ENCODE results near the gene RAMP2. TPM values are rescaled to one million over a fixed set of nuclear protein-coding genes. Genes with fewer than 3 reads are reported as not detected.
A peak's percentile ranks its signal among the peaks of the same experiment; 100 is the strongest.

The RAMP2 gene
- total and polyA plus RNA-seq, 2 of the 13 experiments (the other 11 are each of a cell fraction or from before 2014, with no cell fraction given) = 1.4 to 5.2 TPM

DNA sequence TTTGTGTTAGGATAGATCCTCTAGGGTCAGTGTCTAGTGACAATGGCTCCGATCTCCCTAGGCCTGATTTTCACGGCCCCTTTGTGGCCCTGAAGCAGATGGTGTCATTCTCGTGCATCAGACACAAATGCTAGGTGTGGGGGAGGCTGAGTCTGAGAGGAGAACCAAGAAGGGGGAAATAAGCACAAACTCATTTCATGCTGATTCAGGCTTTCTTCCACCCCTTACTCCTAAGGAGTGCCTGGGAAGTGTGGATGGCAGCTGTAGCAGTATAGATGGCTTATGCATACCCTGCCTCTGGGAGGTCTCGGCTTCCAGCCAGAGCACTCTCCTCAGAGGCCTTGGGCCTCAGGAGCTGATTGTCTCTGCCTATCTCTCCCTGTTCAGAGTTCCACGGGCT, 17.5 kb downstream of the RAMP2 start:
- Histone ChIP-seq H3K4me1 (ENCODE audit: insufficient read depth, low read length) (peaks cover 77% of the 10 kb centered on the region), H3K27ac (ENCODE audit: extremely low read length, insufficient read depth, low read length) (peak overlapping the region; percentile 98), H3K4me3 (replicated peaks in 1 of 3; ENCODE audit: insufficient read depth in 1 of 3, low read depth in 2 of 3, low read length in 3 of 3) (no peak overlapping the region), H3K9ac (ENCODE audit: insufficient read depth, low read depth, low read length) (no peak overlapping the region; the same call in 1 of the 2 replicates), H4K20me1 (ENCODE audit: insufficient read depth, low read length) (peaks cover 4% of the 10 kb centered on the region; the same call in 1 of the 2 replicates), H2AFZ (ENCODE audit: low read length) (no peak overlapping the region), H3K79me2 (ENCODE audit: insufficient read depth, low read length) (peaks cover 42% of the 10 kb centered on the region), H3K36me3 (replicated peaks in 1 of 2; ENCODE audit: control insufficient read depth in 1 of 2, insufficient read depth in 2 of 2, low read length in 2 of 2) (peaks cover 11 to 28% of the 10 kb centered on the region in 2 experiments; a peak in 4 of 5 replicates), H3K4me2 (ENCODE audit: low read depth, low read length) (no peak overlapping the region), H3K27me3 (ENCODE audit: control insufficient read depth in 1 of 2, insufficient read depth in 2 of 2, low read length in 2 of 2) (no peaks in the 10 kb centered on the region; a peak in 1 of 5 replicates), H3K9me3 (ENCODE audit: low read length) (no peaks in the 10 kb centered on the region)
- TF ChIP-seq ZNF24 (IDR thresholded peaks at IDR 0.05) = no peak
- TF ChIP-seq, protein P1, sequence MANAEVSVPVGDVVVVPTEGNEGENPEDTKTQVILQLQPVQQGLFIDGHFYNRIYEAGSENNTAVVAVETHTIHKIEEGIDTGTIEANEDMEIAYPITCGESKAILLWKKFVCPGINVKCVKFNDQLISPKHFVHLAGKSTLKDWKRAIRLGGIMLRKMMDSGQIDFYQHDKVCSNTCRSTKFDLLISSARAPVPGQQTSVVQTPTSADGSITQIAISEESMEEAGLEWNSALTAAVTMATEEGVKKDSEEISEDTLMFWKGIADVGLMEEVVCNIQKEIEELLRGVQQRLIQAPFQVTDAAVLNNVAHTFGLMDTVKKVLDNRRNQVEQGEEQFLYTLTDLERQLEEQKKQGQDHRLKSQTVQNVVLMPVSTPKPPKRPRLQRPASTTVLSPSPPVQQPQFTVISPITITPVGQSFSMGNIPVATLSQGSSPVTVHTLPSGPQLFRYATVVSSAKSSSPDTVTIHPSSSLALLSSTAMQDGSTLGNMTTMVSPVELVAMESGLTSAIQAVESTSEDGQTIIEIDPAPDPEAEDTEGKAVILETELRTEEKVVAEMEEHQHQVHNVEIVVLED (CRISPR knock-in tag; IDR thresholded peaks at IDR 0.05; ENCODE audit: borderline replicate concordance) = no peak
- no peak for TF ChIP-seq ZNF552 (CRISPR knock-in tag; IDR thresholded peaks at IDR 0.05; ENCODE audit: borderline replicate concordance)
- peak; percentile 51 for TF ChIP-seq MAFF (IDR thresholded peaks at IDR 0.05; ENCODE audit: low read depth, low read length)
- TF ChIP-seq MAFK (conservative IDR thresholded peaks at IDR 0.05 in 1 of 2, IDR thresholded peaks at IDR 0.05 in 1 of 2; ENCODE audit: low read length in 2 of 2) = peak; percentile 58 to 62
- TF ChIP-seq MATR3 (CRISPR knock-in tag; IDR thresholded peaks at IDR 0.05) = no peak
- TF ChIP-seq KMT2A (CRISPR knock-in tag; IDR thresholded peaks at IDR 0.05) = no peak
- TF ChIP-seq, protein P2, sequence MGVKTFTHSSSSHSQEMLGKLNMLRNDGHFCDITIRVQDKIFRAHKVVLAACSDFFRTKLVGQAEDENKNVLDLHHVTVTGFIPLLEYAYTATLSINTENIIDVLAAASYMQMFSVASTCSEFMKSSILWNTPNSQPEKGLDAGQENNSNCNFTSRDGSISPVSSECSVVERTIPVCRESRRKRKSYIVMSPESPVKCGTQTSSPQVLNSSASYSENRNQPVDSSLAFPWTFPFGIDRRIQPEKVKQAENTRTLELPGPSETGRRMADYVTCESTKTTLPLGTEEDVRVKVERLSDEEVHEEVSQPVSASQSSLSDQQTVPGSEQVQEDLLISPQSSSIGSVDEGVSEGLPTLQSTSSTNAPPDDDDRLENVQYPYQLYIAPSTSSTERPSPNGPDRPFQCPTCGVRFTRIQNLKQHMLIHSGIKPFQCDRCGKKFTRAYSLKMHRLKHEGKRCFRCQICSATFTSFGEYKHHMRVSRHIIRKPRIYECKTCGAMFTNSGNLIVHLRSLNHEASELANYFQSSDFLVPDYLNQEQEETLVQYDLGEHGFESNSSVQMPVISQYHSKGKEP (CRISPR knock-in tag; IDR thresholded peaks at IDR 0.05) = no peak
- 0 out of 2 replicates have a peak, but pooled peaks have one; percentile 33 for TF ChIP-seq ZNF878 (CRISPR knock-in tag; IDR thresholded peaks at IDR 0.05)
- TF ChIP-seq MTF1 (CRISPR knock-in tag; IDR thresholded peaks at IDR 0.05) = no peak
- TF ChIP-seq ZNF326 (CRISPR knock-in tag; IDR thresholded peaks at IDR 0.05; ENCODE audit: borderline replicate concordance) = no peak
- TF ChIP-seq FOSL2 (CRISPR knock-in tag; IDR thresholded peaks at IDR 0.05) = no peak
- no peak for TF ChIP-seq NFE2L1 (CRISPR knock-in tag; IDR thresholded peaks at IDR 0.05; ENCODE audit: borderline replicate concordance)
- no peak for TF ChIP-seq ZNF782 (CRISPR knock-in tag; IDR thresholded peaks at IDR 0.05; ENCODE audit: borderline replicate concordance)
- no peak for TF ChIP-seq ZNF329 (CRISPR knock-in tag; IDR thresholded peaks at IDR 0.05; ENCODE audit: low read depth)
- TF ChIP-seq, protein P3, sequence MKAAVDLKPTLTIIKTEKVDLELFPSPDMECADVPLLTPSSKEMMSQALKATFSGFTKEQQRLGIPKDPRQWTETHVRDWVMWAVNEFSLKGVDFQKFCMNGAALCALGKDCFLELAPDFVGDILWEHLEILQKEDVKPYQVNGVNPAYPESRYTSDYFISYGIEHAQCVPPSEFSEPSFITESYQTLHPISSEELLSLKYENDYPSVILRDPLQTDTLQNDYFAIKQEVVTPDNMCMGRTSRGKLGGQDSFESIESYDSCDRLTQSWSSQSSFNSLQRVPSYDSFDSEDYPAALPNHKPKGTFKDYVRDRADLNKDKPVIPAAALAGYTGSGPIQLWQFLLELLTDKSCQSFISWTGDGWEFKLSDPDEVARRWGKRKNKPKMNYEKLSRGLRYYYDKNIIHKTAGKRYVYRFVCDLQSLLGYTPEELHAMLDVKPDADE (CRISPR knock-in tag; IDR thresholded peaks at IDR 0.05) = no peak
- TF ChIP-seq ATAD3A (CRISPR knock-in tag; IDR thresholded peaks at IDR 0.05) = no peak
- in situ Hi-C loops (cut with HindIII; ENCODE audit: extremely low pct_ligation_motif_present, low pct_unique_long_range_greater_than_20kb) = no loop called here
- intact Hi-C loops (cut with micrococcal nuclease; ENCODE audit: unreplicated experiment) = no loop called here
- 94% methylated on average over 5 of the region's 5 CpGs for WGBS (ENCODE audit: low lambda C conversion rate)
- BruUV-seq (replicated peaks) = no TSS peak
- no peak for FAIRE-seq
- CTCF ChIA-PET (ENCODE audit: low intra/inter-chr PET ratio, low total read pairs) = no interaction called here
- DNase-seq (ENCODE audit: low spot score) = no peak
- no peak for ATAC-seq
- POLR2A ChIA-PET = interaction anchor here (0.9 to 8.4 kb wide), 8 partner anchors 14 to 55 kb away, joined by 3 to 278 read pairs (median 30); partner anchors contain the start of genes BECN1, CNTD1, COA3 and EZH1
